ENCODE measurements around the gene GPR39. TPM values are rescaled to one million over a fixed set of nuclear protein-coding genes. Genes with fewer than 3 reads are reported as not detected.

The GPR39 gene
- total RNA-seq, 1 experiment from 2014 or later = 0.50 TPM

- no peak for TF ChIP-seq CTCF (conservative IDR thresholded peaks at IDR 0.05)
- Histone ChIP-seq H3K27me3 (ENCODE audit: insufficient read depth, low read length) (no peaks in the 10 kb centered on the region), H2BK12ac (ENCODE audit: insufficient read length, low read depth, low read length) (no peak overlapping the region), H2BK120ac (ENCODE audit: low read depth, low read length, poor library complexity, severe bottlenecking) (no peak overlapping the region), H3K27ac (ENCODE audit: insufficient read length, low read depth, low read length) (no peak overlapping the region), H4K20me1 (ENCODE audit: control insufficient read depth, insufficient read depth, insufficient read length) (no peaks in the 10 kb centered on the region), H3K4ac (ENCODE audit: low read depth, low read length) (no peak overlapping the region), H3K18ac (ENCODE audit: insufficient read length, low read depth, low read length) (no peak overlapping the region), H3K23ac (ENCODE audit: insufficient read length, low read depth, low read length) (no peak overlapping the region), H3K9ac (ENCODE audit: extremely low read depth, insufficient read length, low read length) (no peak overlapping the region), H3K79me2 (ENCODE audit: insufficient read depth, low read length) (no peaks in the 10 kb centered on the region), H2BK5ac (ENCODE audit: insufficient read length, low read length) (no peak overlapping the region), H2BK15ac (ENCODE audit: low read depth, low read length) (no peak overlapping the region), H4K91ac (ENCODE audit: insufficient read length, low read depth, low read length) (no peak overlapping the region), H3T11ph (ENCODE audit: low read length) (no peak overlapping the region), H3K9me3 (ENCODE audit: control insufficient read depth, low read depth, low read length) (no peaks in the 10 kb centered on the region), H4K5ac (ENCODE audit: insufficient read length, low read depth, low read length) (no peak overlapping the region), H4K8ac (replicated peaks; ENCODE audit: insufficient read length, low read depth, low read length) (no peak overlapping the region), H3K4me1 (ENCODE audit: insufficient read depth, low read length) (no peaks in the 10 kb centered on the region), H2AK5ac (ENCODE audit: insufficient read length, low read length) (no peak overlapping the region), H3K79me1 (ENCODE audit: insufficient read depth, low read depth, low read length, poor library complexity, severe bottlenecking) (no peaks in the 10 kb centered on the region), H2BK20ac (ENCODE audit: low read depth, low read length, poor library complexity, severe bottlenecking) (no peak overlapping the region), H3K56ac (ENCODE audit: insufficient read length, low read depth, low read length) (no peak overlapping the region), H3K14ac (ENCODE audit: insufficient read depth, low read length) (no peak overlapping the region), H3K23me2 (ENCODE audit: insufficient read length, low read depth, low read length, poor library complexity, severe bottlenecking) (no peaks in the 10 kb centered on the region), H3K4me2 (ENCODE audit: insufficient read depth, insufficient read length, low read length) (no peak overlapping the region), H2AFZ (ENCODE audit: low read length) (no peak overlapping the region)
- Mint-ChIP-seq H3K27me3 (ENCODE audit: low read depth) (no peaks in the 10 kb centered on the region; the same call in 1 of the 2 replicates), H3K4me1 (peaks cover 10 to 11% of the 10 kb centered on the region in 2 experiments), H3K36me3 (ENCODE audit: insufficient read depth in 1 of 3, low read depth in 3 of 3) (no peaks in the 10 kb centered on the region; a peak in 1 of 7 replicates), H3K4me3 (no peak overlapping the region), H3K9me3 (no peaks in the 10 kb centered on the region; a peak in 1 of 5 replicates), H3K27ac (no peak overlapping the region)
- WGBS (ENCODE audit: extremely low coverage, insufficient read length, low lambda C conversion rate) = no CpG with 5 or more reads among the region's 2 CpGs
- DNase-seq = no peak
Observed at GRCh38 chr2:132559921-132560320, 143.3 kb downstream of the GPR39 start.

Data from H9 (cell line).